ENCODE data around the gene TSPAN9.

- TF ChIP-seq POLR2AphosphoS5 (IDR thresholded peaks at IDR 0.05; ENCODE audit: low read depth, low read length) (no peak), SIN3A (IDR thresholded peaks at IDR 0.05; ENCODE audit: borderline replicate concordance, insufficient read depth, low read length) (no peak)
Observed at GRCh38 chr12:3137268-3137781, 60.1 kb downstream of the TSPAN9 start.
